K562 (cell line): ENCODE measurements around the gene OXA1L. TPM values are rescaled to one million over a fixed set of nuclear protein-coding genes. Genes with fewer than 3 reads are reported as not detected.
A peak's percentile ranks its signal among the peaks of the same experiment; 100 is the strongest.

Source experiments
- ATAC-seq: fragments of 200-7000 bp; cut with Tn5 transposase; 3 replicates; pipeline ENCODE4 v1.9.1; 2020; ENCODE audit warnings: moderate library complexity
- BruUV-seq: library from RNA; stranded (reverse); fragments of 400-500 nt; replicated peaks from 2 replicates; lab custom pipeline; 2021; lab: Mats Ljungman, UMichigan
- CTCF ChIA-PET: fragments of 300-600 bp; formaldehyde crosslinking; extraction: SDS; loops from one replicate; lab custom pipeline; 2021; ENCODE audit warnings: low intra/inter-chr PET ratio; lab: Yijun Ruan, JAX
- POLR2A ChIA-PET: fragments of 300-600, 350-650 bp; sonication (Branson Sonifier 250); formaldehyde crosslinking; extraction: SDS; loops from one replicate; lab custom pipeline; 2021; ENCODE audit warnings: antibody characterized with exemption, inconsistent platforms; lab: Yijun Ruan, JAX
- DNase-seq, 4 experiments: peaks; one replicate each; pipeline versions ENCODE4 v3.0.0 to v3.0.0-alpha.2; 2011 to 2018; ENCODE audit warnings: low spot score in 3 of 4, mixed read lengths in 3 of 4; ENCODE audit errors: extremely low read depth in 1 of 4
- FAIRE-seq: peaks from 2 replicates; lab custom pipeline; 2011; peaks lifted over from hg19 to GRCh38; lab: Jason Lieb, UNC
- H2AFZ ChIP-seq: 2 replicates; pipeline ENCODE4 v1.6.0; 2011; ENCODE audit warnings: low read depth, low read length, control low read depth, inconsistent platforms
- H3K27ac ChIP-seq: fragments of 200-600 bp; 3 replicates; pipeline ENCODE4 v1.8.0; 2011; ENCODE audit warnings: low read depth, mild to moderate bottlenecking, control low read depth, inconsistent platforms, low read length, moderate library complexity, mixed read lengths; ENCODE audit errors: extremely low read depth
- H3K27me3 ChIP-seq, 2 experiments: fragments of 300-600 bp in 1 of 2; 2 replicates in 1 of 2; 3 replicates in 1 of 2; pipeline versions ENCODE4 v1.6.0 to v1.8.0; 2011; ENCODE audit warnings: inconsistent platforms in 2 of 2, low read length in 2 of 2, mild to moderate bottlenecking in 1 of 2, mixed read lengths in 1 of 2, moderate library complexity in 1 of 2; ENCODE audit not compliant: control insufficient read depth in 2 of 2, insufficient read depth in 2 of 2
- H3K36me3 ChIP-seq: fragments of 300-600 bp; 3 replicates; pipeline ENCODE4 v1.8.0; 2011; ENCODE audit warnings: mild to moderate bottlenecking, low read length, inconsistent platforms; ENCODE audit not compliant: control insufficient read depth, insufficient read depth
- H3K4me1 ChIP-seq, 2 experiments: fragments of 200-600 bp in 1 of 2; replicated peaks in 1 of 2; 2 replicates in 1 of 2; 3 replicates in 1 of 2; pipeline versions ENCODE4 v1.5.1 to v1.8.0; 2011; ENCODE audit warnings: inconsistent platforms in 2 of 2, low read length in 2 of 2, mild to moderate bottlenecking in 1 of 2, mixed read lengths in 1 of 2, moderate library complexity in 1 of 2; ENCODE audit not compliant: control insufficient read depth in 2 of 2, insufficient read depth in 2 of 2
- H3K4me2 ChIP-seq: 2 replicates; pipeline ENCODE4 v1.6.1; 2011; ENCODE audit warnings: low read length, control low read depth, inconsistent platforms, mixed read lengths; ENCODE audit not compliant: insufficient read depth
- H3K4me3 ChIP-seq: fragments of 200-600 bp; sonication (generic), shearing (Covaris generic); 2 replicates; pipeline ENCODE4 v1.5.1; 2016; ENCODE audit warnings: control low read depth, inconsistent platforms
- H3K79me2 ChIP-seq: fragments of 200-600 bp; 3 replicates; pipeline ENCODE4 v1.8.0; 2011; ENCODE audit warnings: low read length, inconsistent platforms; ENCODE audit not compliant: control insufficient read depth, insufficient read depth
- H3K9ac ChIP-seq, 2 experiments: 2 replicates each; pipeline versions ENCODE4 v1.6.0 to v1.6.1; 2011; ENCODE audit warnings: low read depth in 2 of 2, low read length in 2 of 2, control low read depth in 1 of 2, inconsistent platforms in 1 of 2, mild to moderate bottlenecking in 1 of 2, mixed read lengths in 1 of 2; ENCODE audit not compliant: insufficient read depth in 1 of 2
- H3K9me1 ChIP-seq: one replicate; pipeline ENCODE4 v1.6.0; 2011; ENCODE audit warnings: inconsistent platforms, mild to moderate bottlenecking, low read length, moderate library complexity; ENCODE audit not compliant: control insufficient read depth, insufficient read depth
- H3K9me3 ChIP-seq: replicated peaks from 2 replicates; pipeline ENCODE4 v1.5.1; 2011; ENCODE audit warnings: low read depth, low read length, inconsistent platforms; ENCODE audit not compliant: control insufficient read depth, insufficient read depth
- H4K20me1 ChIP-seq: replicated peaks from 2 replicates; pipeline ENCODE4 v1.6.1; 2011; ENCODE audit warnings: low read length, inconsistent platforms, mixed read lengths; ENCODE audit not compliant: control insufficient read depth, insufficient read depth
- ATF6 ChIP-seq: sonication (generic); formaldehyde crosslinking; IDR thresholded peaks from 2 replicates; pipeline ENCODE4 v1.4.0; 2020; ENCODE audit warnings: mild to moderate bottlenecking, missing genetic modification reagents
- BDP1 ChIP-seq: IDR thresholded peaks from 3 replicates; pipeline ENCODE4 v1.6.1; 2011; ENCODE audit not compliant: insufficient read length, insufficient read depth
- CREB3 ChIP-seq: fragments of 450-650 bp; conservative IDR thresholded peaks from 2 replicates; pipeline ENCODE4 v1.6.1; 2016; ENCODE audit warnings: missing genetic modification characterization, low read depth, mild to moderate bottlenecking, missing compliant biosample characterization, moderate library complexity
- CREB3L1 ChIP-seq: fragments of 450-650 bp; IDR thresholded peaks from 2 replicates; pipeline ENCODE4 v1.6.1; 2014; ENCODE audit warnings: low read depth, mild to moderate bottlenecking, moderate library complexity, borderline replicate concordance
- EZH2 ChIP-seq: IDR thresholded peaks from 2 replicates; pipeline ENCODE4 v1.6.1; 2012; ENCODE audit warnings: low read depth, mild to moderate bottlenecking, inconsistent platforms, low read length, borderline replicate concordance
- HBP1 ChIP-seq: fragments of 450-650 bp; formaldehyde crosslinking; IDR thresholded peaks from 2 replicates; pipeline ENCODE4 v1.4.0; 2022; ENCODE audit warnings: missing genetic modification characterization
- IFI16 ChIP-seq: fragments of 250-450 bp; sonication (Bioruptor Pico); IDR thresholded peaks from 2 replicates; pipeline ENCODE4 v2.1.2; 2022; ENCODE audit warnings: mild to moderate bottlenecking, inconsistent platforms
- KDM1A ChIP-seq, 2 experiments: fragments of 450-650 bp; IDR thresholded peaks; 2 replicates each; pipeline ENCODE4 v1.6.1; 2016; ENCODE audit warnings: mild to moderate bottlenecking in 2 of 2
- MLX ChIP-seq, 2 experiments: fragments of 450-650 bp in 1 of 2; sonication (generic) in 1 of 2; formaldehyde crosslinking; conservative IDR thresholded peaks; 2 replicates each; pipeline versions ENCODE4 v1.4.0 to v1.8.1; 2020 to 2022; ENCODE audit warnings: mild to moderate bottlenecking in 1 of 2, missing genetic modification reagents in 1 of 2
- MTA1 ChIP-seq: fragments of 450-650 bp; IDR thresholded peaks from 2 replicates; pipeline ENCODE4 v1.6.1; 2017; ENCODE audit warnings: borderline replicate concordance
- MTA3 ChIP-seq: fragments of 450-650 bp; formaldehyde crosslinking; IDR thresholded peaks from 2 replicates; pipeline ENCODE4 v1.6.1; 2017; ENCODE audit warnings: mild to moderate bottlenecking, borderline replicate concordance
- PYGO2 ChIP-seq: fragments of 450-650 bp; IDR thresholded peaks from 2 replicates; pipeline ENCODE4 v1.6.1; 2016; ENCODE audit warnings: mild to moderate bottlenecking, missing genetic modification characterization, moderate library complexity, missing compliant biosample characterization
- RBM25 ChIP-seq: fragments of 200-400 bp; formaldehyde crosslinking; IDR thresholded peaks from 2 replicates; pipeline ENCODE4 v1.6.1; 2018; ENCODE audit warnings: low read length, low read depth, moderate library complexity; ENCODE audit not compliant: severe bottlenecking
- RBM39 ChIP-seq: fragments of 200-400 bp; formaldehyde crosslinking; optimal IDR thresholded peaks from 2 replicates; pipeline ENCODE3; 2018; ENCODE audit warnings: low read depth, low read length
- USF1 ChIP-seq: sonication (generic); formaldehyde crosslinking; IDR thresholded peaks from 2 replicates; pipeline ENCODE4 v1.9.0; 2022; ENCODE audit warnings: mild to moderate bottlenecking, missing genetic modification reagents
- ZNF121 ChIP-seq: sonication (generic); formaldehyde crosslinking; conservative IDR thresholded peaks from 2 replicates; pipeline ENCODE4 v1.8.0; 2022; ENCODE audit warnings: missing genetic modification reagents
- WGBS: fragments of 100-300 bp; shearing (Covaris generic); methylation state at CpG from one replicate; pipeline ENCODE4 v1.1.6; 2016; ENCODE audit warnings: low coverage, mixed read lengths; ENCODE audit not compliant: insufficient coverage; ENCODE audit errors: missing lambda C conversion rate; 5-methylcytosine and 5-hydroxymethylcytosine counted together
- in situ Hi-C: fragments of 300-500 bp; cut with MboI; formaldehyde crosslinking; loops from 4 replicates; pipeline ENCODE4 v1.15.0; 2018; ENCODE audit warnings: inconsistent platforms, mixed read lengths
- intact Hi-C: fragments of 100-400 bp; cut with micrococcal nuclease; formaldehyde crosslinking; loops from 2 replicates; pipeline ENCODE4 v1.14.2; 2022
- polyA plus RNA-seq, 8 experiments: library from polyadenylated mRNA; depleted of rRNA in 4 of 8; stranded (reverse) in 5 of 8; unstranded in 3 of 8; fragments of >200 nt; fragmentation: Nextera tagmentation in 2 of 8; fragmentation: Illumina TruSeq in 1 of 8; extraction: Ambion mirVana in 2 of 8; extraction: Trizol in 1 of 8; gene quantifications; 2 replicates each; pipeline versions ENCODE4 v1.2.1 to v1.2.3, GENCODE V29; 2011 to 2014; ENCODE audit warnings: inconsistent platforms in 1 of 8, missing spikeins in 1 of 8
- total RNA-seq, 7 experiments: library from RNA; depleted of rRNA in 6 of 7; stranded (reverse); fragments of >200 nt in 6 of 7; fragmentation: Illumina TruSeq in 2 of 7; extraction: Trizol in 2 of 7; gene quantifications; 2 replicates each; pipeline versions ENCODE4 v1.2.1 to v1.2.3, GENCODE V29; 2011 to 2021; ENCODE audit warnings: low replicate concordance in 1 of 7

OXA1L gene
- total and polyA plus RNA-seq, 9 of the 15 experiments (the other 6 are each of a cell fraction or from before 2014, with no cell fraction given), result 100 to 204 (median 145) TPM

- Histone ChIP-seq H3K4me3 (no peak overlapping the region), H3K9ac (no peak overlapping the region), H3K4me1 (peaks cover under 1 to 3% of the 10 kb centered on the region in 2 experiments; a peak in 2 of 5 replicates), H3K79me2 (no peaks in the 10 kb centered on the region), H4K20me1 (no peaks in the 10 kb centered on the region), H3K9me3 (no peaks in the 10 kb centered on the region), H3K27me3 (no peaks in the 10 kb centered on the region), H3K27ac (no peak overlapping the region), H3K36me3 (no peaks in the 10 kb centered on the region), H3K9me1 (no peaks in the 10 kb centered on the region), H3K4me2 (no peak overlapping the region), H2AFZ (no peak overlapping the region)
- POLR2A ChIA-PET, result no interaction called here
- no TSS peak for BruUV-seq
- in situ Hi-C loops, result no loop called here
- WGBS, result 37% methylated on average over 3 of the region's 4 CpGs
- CTCF ChIA-PET, result no interaction called here
- ATAC-seq, result no peak
- DNase-seq, result no peak
- FAIRE-seq, result no peak
- intact Hi-C loops, result no loop called here
- TF ChIP-seq KDM1A (IDR thresholded peaks at IDR 0.05) (peak in 1 of 2 experiments; percentile 9; a peak in 1 of 4 replicates), RBM25 (peak; percentile 10), USF1 (CRISPR knock-in tag) (no peak), RBM39 (no peak), ZNF121 (CRISPR knock-in tag) (peak; percentile 61), CREB3 (no peak), PYGO2 (tag) (no peak), MTA1 (no peak), HBP1 (CRISPR knock-in tag) (no peak), ATF6 (no peak), MTA3 (no peak), MLX (CRISPR knock-in tag; conservative IDR thresholded peaks at IDR 0.05) (no peak), BDP1 (no peak), CREB3L1 (no peak), EZH2 (no peak), IFI16 (CRISPR knock-in tag) (no peak)
Observed at GRCh38 chr14:22786685-22787084, 20.2 kb downstream of the OXA1L start.
